ENCODE data around the gene SPTBN5.

- TF ChIP-seq CTCF (IDR thresholded peaks at IDR 0.05) (no peak), EZH2 (IDR thresholded peaks at IDR 0.05; ENCODE audit: borderline replicate concordance, insufficient read depth, low read depth, low read length, poor library complexity, severe bottlenecking) (no peak)
Observed at GRCh38 chr15:41917767-41918430, 24.0 kb upstream of the SPTBN5 start.

All from B cell (primary cell).